ENCODE data around the gene IMMT. TPM values are rescaled to one million over a fixed set of nuclear protein-coding genes. Genes with fewer than 3 reads are reported as not detected.

IMMT gene
- total and polyA plus RNA-seq, 2 donors (not counting 3 experiments of a cell fraction or from before 2014, with no cell fraction given), result 35.6 to 112 TPM

- H3K27me3 ChIP-seq (ENCODE audit: control insufficient read depth in 2 of 2, insufficient read depth in 2 of 2, low read length in 2 of 2), result no peaks in the 10 kb centered on the region
- no peak for TF ChIP-seq POLR2A (IDR thresholded peaks at IDR 0.05; ENCODE audit: low read depth, low read length)
- no peak for TF ChIP-seq EZH2 (IDR thresholded peaks at IDR 0.05; ENCODE audit: borderline replicate concordance, low read depth, low read length, severe bottlenecking)
- no peak for TF ChIP-seq CTCF (IDR thresholded peaks at IDR 0.05; ENCODE audit: extremely low read depth in 1 of 2, insufficient read depth in 1 of 2, low read depth in 1 of 2, low read length in 2 of 2)
- TF ChIP-seq GATA2 (IDR thresholded peaks at IDR 0.05; ENCODE audit: insufficient read depth, insufficient read length, low read depth, low read length), result no peak
- TF ChIP-seq JUN (IDR thresholded peaks at IDR 0.05; ENCODE audit: borderline replicate concordance, insufficient read depth, insufficient read length, low read depth), result no peak
- TF ChIP-seq FOS (IDR thresholded peaks at IDR 0.05; ENCODE audit: borderline replicate concordance, insufficient read depth, low read length), result no peak
- TF ChIP-seq MYC (IDR thresholded peaks at IDR 0.05; ENCODE audit: low read depth, low read length), result no peak
- TF ChIP-seq MAX (IDR thresholded peaks at IDR 0.05; ENCODE audit: insufficient read depth, insufficient read length), result no peak
- no peak for TF ChIP-seq POLR2AphosphoS5 (IDR thresholded peaks at IDR 0.05; ENCODE audit: insufficient read depth, low read depth, low read length)
- no peak for DNase-seq (ENCODE audit: low read depth, low spot score)
- no TSS peak for BruUV-seq (replicated peaks)
- no peak overlapping the region for H3K4me3 ChIP-seq (replicated peaks in 1 of 3; ENCODE audit: insufficient read depth in 1 of 3, low read depth in 1 of 3, low read length in 3 of 3)
- dilution Hi-C loops (cut with MboI; ENCODE audit: extremely low pct_ligation_motif_present, low sequenced_read_pairs), result no loop called here
- H3K4me1 ChIP-seq (ENCODE audit: control insufficient read depth, extremely low read depth, insufficient read depth, low read length), result peaks cover 2% of the 10 kb centered on the region
- CTCF ChIA-PET, result interaction anchor here (1.6 kb wide), 1 partner anchor 271 kb away, joined by 6 read pairs; no protein-coding TSS in a partner anchor
- peaks cover 60% of the 10 kb centered on the region for H3K79me2 ChIP-seq (ENCODE audit: control insufficient read depth, insufficient read depth, low read length)
- no peak overlapping the region for H3K27ac ChIP-seq (ENCODE audit: insufficient read depth, low read depth, low read length)
- no peak for FAIRE-seq
- no peak overlapping the region for H2AFZ ChIP-seq (ENCODE audit: low read depth, low read length)
- no peak overlapping the region for H3K4me2 ChIP-seq (ENCODE audit: insufficient read depth, low read length)
- H3K9me3 ChIP-seq (replicated peaks; ENCODE audit: control insufficient read depth, insufficient read depth, low read length), result no peaks in the 10 kb centered on the region
- no peak overlapping the region for H3K9ac ChIP-seq (replicated peaks; ENCODE audit: extremely low read depth, insufficient read depth, low read length)
- POLR2A ChIA-PET, result interaction anchor here (0.6 kb wide), 1 partner anchor 16 kb away, joined by 4 read pairs; no protein-coding TSS in a partner anchor
- H4K20me1 ChIP-seq (replicated peaks; ENCODE audit: control insufficient read depth, extremely low read depth, insufficient read depth, low read length), result no peaks in the 10 kb centered on the region
- peaks cover 14 to 24% of the 10 kb centered on the region in 2 experiments for H3K36me3 ChIP-seq (ENCODE audit: control insufficient read depth in 2 of 2, extremely low read depth in 1 of 2, insufficient read depth in 2 of 2, low read length in 2 of 2)
- H3K9me1 ChIP-seq (replicated peaks; ENCODE audit: control insufficient read depth, extremely low read depth, insufficient read depth, low read length), result no peaks in the 10 kb centered on the region
- intact Hi-C loops (cut with micrococcal nuclease), result no loop called here
These were observed 97.3 kb downstream of the IMMT start for GRCh38 chr2:86097913-86098312.

Data from endothelial cell of umbilical vein (primary cell).